GM12878 (cell line): ENCODE measurements around the gene RPS5. TPM values are rescaled to one million over a fixed set of nuclear protein-coding genes. Genes with fewer than 3 reads are reported as not detected.

Experiments used
- BRCA1 ChIP-seq: IDR thresholded peaks from 2 replicates; pipeline ENCODE4 v1.6.1; 2011; ENCODE audit warnings: low read depth, low read length, improper control_type of control experiment
- CEBPB ChIP-seq, 2 experiments: fragments of 150-350 bp in 1 of 2; IDR thresholded peaks; 2 replicates each; pipeline ENCODE4 v1.6.1; 2012 to 2014; ENCODE audit warnings: low read depth in 2 of 2, low read length in 2 of 2, borderline replicate concordance in 1 of 2, inconsistent platforms in 1 of 2
- CREM ChIP-seq: IDR thresholded peaks from 2 replicates; pipeline ENCODE4 v1.6.1; 2014; ENCODE audit warnings: antibody characterized with exemption, low read depth
- E4F1 ChIP-seq: fragments of 450-650 bp; IDR thresholded peaks from 2 replicates; pipeline ENCODE4 v1.6.1; 2018; ENCODE audit warnings: borderline replicate concordance, mild to moderate bottlenecking; ENCODE audit not compliant: partially characterized antibody
- EED ChIP-seq: sonication (generic); IDR thresholded peaks from 2 replicates; pipeline ENCODE4 v1.6.1; 2016; ENCODE audit warnings: antibody characterized with exemption, low read depth
- ESRRA ChIP-seq: IDR thresholded peaks from 2 replicates; pipeline ENCODE4 v1.6.1; 2012; ENCODE audit warnings: mild to moderate bottlenecking, low read length, improper control_type of control experiment
- HDAC6 ChIP-seq: fragments of 200-600 bp; sonication (generic); IDR thresholded peaks from one replicate; pipeline ENCODE4 v1.8.0; 2017; ENCODE audit warnings: antibody characterized with exemption; ENCODE audit not compliant: unreplicated experiment
- IRF5 ChIP-seq: fragments of 450-650 bp; IDR thresholded peaks from 2 replicates; pipeline ENCODE4 v1.6.1; 2017; ENCODE audit warnings: borderline replicate concordance
- LARP7 ChIP-seq: fragments of 450-650 bp; IDR thresholded peaks from 2 replicates; pipeline ENCODE4 v1.6.1; 2017; ENCODE audit warnings: mild to moderate bottlenecking
- MAX ChIP-seq: IDR thresholded peaks from 2 replicates; pipeline ENCODE4 v1.6.1; 2012; ENCODE audit warnings: low read depth, low read length, improper control_type of control experiment
- MXI1 ChIP-seq: fragments of 150-350 bp; IDR thresholded peaks from 2 replicates; pipeline ENCODE4 v1.6.1; 2011; ENCODE audit warnings: low read depth, mild to moderate bottlenecking, inconsistent platforms, low read length, improper control_type of control experiment
- MYB ChIP-seq: fragments of 150-350 bp; IDR thresholded peaks from 2 replicates; pipeline ENCODE4 v1.6.1; 2014; ENCODE audit warnings: mild to moderate bottlenecking, low read depth, low read length, borderline replicate concordance
- NBN ChIP-seq: fragments of 450-650 bp; IDR thresholded peaks from 2 replicates; pipeline ENCODE4 v1.6.1; 2016
- NR2C1 ChIP-seq: fragments of 450-650 bp; IDR thresholded peaks from 2 replicates; pipeline ENCODE4 v1.6.1; 2017; ENCODE audit warnings: antibody characterized with exemption, mild to moderate bottlenecking, moderate library complexity
- PKNOX1 ChIP-seq: fragments of 450-650 bp; IDR thresholded peaks from 2 replicates; pipeline ENCODE4 v1.6.1; 2016; ENCODE audit warnings: mild to moderate bottlenecking
- POLR2AphosphoS5 ChIP-seq: IDR thresholded peaks from 2 replicates; pipeline ENCODE4 v1.6.1; 2011; ENCODE audit warnings: mild to moderate bottlenecking, low read length, inconsistent platforms
- POU2F2 ChIP-seq: IDR thresholded peaks from 3 replicates; pipeline ENCODE4 v1.6.1; 2011; ENCODE audit warnings: low read depth, mild to moderate bottlenecking, low read length, borderline replicate concordance
- RAD21 ChIP-seq: IDR thresholded peaks from 2 replicates; pipeline ENCODE4 v1.6.1; 2011; ENCODE audit warnings: mild to moderate bottlenecking, low read depth, low read length, moderate library complexity; ENCODE audit not compliant: insufficient read depth
- RAD51 ChIP-seq: fragments of 450-650 bp; IDR thresholded peaks from 2 replicates; pipeline ENCODE4 v1.6.1; 2016; ENCODE audit warnings: moderate library complexity, mild to moderate bottlenecking, inconsistent platforms
- SMC3 ChIP-seq: IDR thresholded peaks from 2 replicates; pipeline ENCODE4 v1.6.1; 2011; ENCODE audit warnings: low read length, improper control_type of control experiment, borderline replicate concordance
- SP1 ChIP-seq: IDR thresholded peaks from one replicate; pipeline ENCODE4 v1.6.1; 2011; ENCODE audit warnings: low read depth, low read length
- SPI1 ChIP-seq: IDR thresholded peaks from 2 replicates; pipeline ENCODE4 v1.6.1; 2011; ENCODE audit warnings: low read depth, mild to moderate bottlenecking, low read length, moderate library complexity, borderline replicate concordance; ENCODE audit not compliant: insufficient read depth
- STAT3 ChIP-seq: IDR thresholded peaks from 2 replicates; pipeline ENCODE4 v1.6.1; 2011; ENCODE audit warnings: low read depth, low read length, improper control_type of control experiment
- TAF1 ChIP-seq: IDR thresholded peaks from 2 replicates; pipeline ENCODE4 v1.6.1; 2011; ENCODE audit warnings: mild to moderate bottlenecking, low read depth, low read length, borderline replicate concordance
- USF1 ChIP-seq: IDR thresholded peaks from 2 replicates; pipeline ENCODE4 v1.6.1; 2011; ENCODE audit warnings: borderline replicate concordance, low read depth, mild to moderate bottlenecking, moderate library complexity, mixed read lengths, low read length; ENCODE audit not compliant: insufficient read depth; ENCODE audit errors: extremely low read length
- polyA plus RNA-seq, 11 experiments: library from polyadenylated mRNA; depleted of rRNA in 4 of 11; unstranded in 6 of 11; stranded (reverse) in 5 of 11; fragments of >200 nt; fragmentation: Nextera tagmentation in 4 of 11; fragmentation: Illumina TruSeq in 1 of 11; extraction: Ambion mirVana in 4 of 11; extraction: Trizol in 1 of 11; gene quantifications; 1 replicate in 1 of 11; 2 replicates in 10 of 11; pipeline versions ENCODE4 v1.2.1 to v1.2.3, GENCODE V29; 2011 to 2016; ENCODE audit warnings: inconsistent platforms in 2 of 11, missing spikeins in 2 of 11, low read depth in 1 of 11
- total RNA-seq, 4 experiments: library from RNA; depleted of rRNA in 3 of 4; stranded (reverse); fragments of >200 nt in 3 of 4; fragmentation: Illumina TruSeq in 1 of 4; extraction: Trizol in 1 of 4; gene quantifications; 2 replicates each; pipeline versions ENCODE4 v1.2.1 to v1.2.3, GENCODE V29; 2013 to 2021

RPS5 gene
- total and polyA plus RNA-seq, 10 of the 15 experiments (the other 5 are each of a cell fraction or from before 2014, with no cell fraction given) = 1,284 to 3,652 (median 1,922) TPM

- TF ChIP-seq E4F1 (peak; percentile 83), RAD51 (no peak), MXI1 (peak; percentile 95), MAX (peak; percentile 30), SPI1 (no peak), ESRRA (no peak), CEBPB (IDR thresholded peaks at IDR 0.05; ENCODE audit: borderline replicate concordance in 1 of 2, low read depth in 2 of 2, low read length in 2 of 2) (no peak), MYB (no peak), SMC3 (no peak), EED (no peak), CREM (peak; percentile 92), PKNOX1 (0 out of 2 replicates have a peak, but pooled peaks have one; percentile 16), SP1 (peak; percentile 65), USF1 (no peak), STAT3 (no peak), NR2C1 (peak; percentile 73), IRF5 (no peak), BRCA1 (0 out of 2 replicates have a peak, but pooled peaks have one; percentile 25), POU2F2 (no peak), TAF1 (peak; percentile 42; the same call in 1 of the 2 replicates), POLR2AphosphoS5 (peak; percentile 86), HDAC6 (no peak), LARP7 (peak; percentile 77), NBN (peak; percentile 65), RAD21 (no peak)
These were observed 21.3 kb downstream of the RPS5 start, which contains the start of gene ZNF584 (continued) for GRCh38 chr19:58408152-58409009.
